ENCODE data around the gene LRRK2.

DNA sequence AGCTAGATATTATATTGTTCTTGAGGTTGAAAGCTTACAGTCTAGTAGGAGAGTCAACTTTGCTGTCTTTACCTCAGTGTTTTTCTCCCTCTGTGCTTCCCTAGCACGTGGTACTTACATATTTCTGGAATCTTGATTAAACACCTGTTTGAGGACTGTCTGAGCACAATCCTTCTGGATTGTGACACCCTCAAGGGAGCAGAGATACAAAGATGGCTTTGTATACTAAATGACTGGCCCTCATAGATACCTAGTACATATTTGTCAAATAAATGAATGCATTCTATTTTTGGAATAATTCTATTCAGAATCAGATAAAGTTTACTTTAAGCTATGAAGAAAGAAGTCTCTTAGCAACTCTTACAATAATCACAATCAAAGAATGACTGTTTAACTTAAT is 113.3 kb downstream of the LRRK2 start:
- TF ChIP-seq SUZ12 (IDR thresholded peaks at IDR 0.05; ENCODE audit: extremely low read depth, insufficient read depth, insufficient read length): no peak
- no peak for TF ChIP-seq YY1 (IDR thresholded peaks at IDR 0.05; ENCODE audit: insufficient read depth, insufficient read length)
- no peak for TF ChIP-seq ZNF274 (IDR thresholded peaks at IDR 0.05; ENCODE audit: low read depth, low read length)

Data from NT2/D1 (cell line).